A549 treated with AZD2906 at 1 μM for 4 hours (cell line): ENCODE results near the gene HDAC9. TPM values are rescaled to one million over a fixed set of nuclear protein-coding genes. Genes with fewer than 3 reads are reported as not detected.

Experiments
- total RNA-seq: library from RNA; stranded (reverse); fragments of 200-300 nt; extraction: Qiagen RNA extraction; gene quantifications from 5 replicates; pipeline ENCODE4 v1.2.3, GENCODE V29; 2022

The HDAC9 gene
- total RNA-seq, result 0.14 to 0.24 TPM (median 0.20 TPM) in 5 replicates

GRCh38 chr7:18495412-18496340 lies at the start of gene HDAC9:
HDAC9 (plus strand) TSS chr7:18495749; CDS start chr7:18496303, 554 bp downstream.

